Astrocyte (in vitro differentiated cells and primary cell): ENCODE measurements around the gene LRMDA.

Experiments
- CTCF ChIP-seq: IDR thresholded peaks from 2 replicates; pipeline ENCODE4 v1.5.1; 2011; ENCODE audit warnings: low read depth, mild to moderate bottlenecking, inconsistent platforms, low read length, moderate library complexity; ENCODE audit not compliant: insufficient read depth
- EZH2 ChIP-seq: IDR thresholded peaks from 2 replicates; pipeline ENCODE4 v1.6.1; 2012; ENCODE audit warnings: mild to moderate bottlenecking, low read length, inconsistent platforms; ENCODE audit not compliant: insufficient read depth

- TF ChIP-seq EZH2 (no peak), CTCF (no peak)
These were observed 347.9 kb downstream of the LRMDA start for GRCh38 chr10:75779276-75779675.
